Sciatic nerve (tissue), 2 donors: Measurements from ENCODE around the gene FLII. TPM values are rescaled to one million over a fixed set of nuclear protein-coding genes. Genes with fewer than 3 reads are reported as not detected.
A peak's percentile ranks its signal among the peaks of the same experiment; 100 is the strongest.

Experiments used
- ATAC-seq: fragments of 200-7000 bp; cut with Tn5 transposase; one replicate; pipeline ENCODE4 v1.9.1; 2020; ENCODE audit warnings: mild to moderate bottlenecking, moderate library complexity
- DNase-seq: peaks from one replicate; pipeline ENCODE4 v3.0.0-alpha.2; 2020; ENCODE audit warnings: low spot score
- intact Hi-C: fragments of 100-400 bp; cut with DNase I; formaldehyde crosslinking; loops from one replicate; pipeline ENCODE4 v1.14.2; 2022
- total RNA-seq: library from RNA; stranded (reverse); fragmentation: NEBNext Ultra II Directional; extraction: Animal tissue kit (Norgen Biotek cat#: 25700); gene quantifications from one replicate; pipeline ENCODE4 v1.2.1, GENCODE V29; 2021
- donor health status: DM: no; HTN: no; CAD: no.
- donor health status: DM: no; HTN: no; CAD: no.

Gene FLII
- total RNA-seq, 1 donor from 2014 or later = 244 TPM

DNA sequence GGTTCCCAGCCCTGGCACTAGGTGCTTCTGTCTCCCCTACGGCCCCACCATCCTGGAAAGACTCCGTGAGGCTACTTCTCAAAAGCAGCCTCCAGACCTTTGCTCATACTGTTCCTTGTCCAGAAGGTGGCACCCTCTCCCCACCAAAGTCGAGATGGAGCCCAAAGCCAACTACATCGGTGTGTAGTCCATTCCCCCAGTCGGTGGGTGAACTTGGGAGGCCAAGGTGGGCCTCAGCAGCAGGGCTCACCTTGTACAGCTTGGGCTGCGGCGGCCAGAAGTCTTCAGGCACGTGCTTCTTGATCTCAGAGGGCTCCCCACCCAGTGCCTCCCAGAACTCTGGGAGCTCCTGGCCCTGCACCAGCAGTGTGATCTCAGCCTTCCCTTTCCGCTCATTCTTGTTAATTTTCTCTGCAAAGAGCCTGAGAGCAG, 10.2 kb downstream of the FLII start:
- intact Hi-C loops = no loop called here
- DNase-seq (peak; percentile 77), ATAC-seq (peak; percentile 72)

DNA sequence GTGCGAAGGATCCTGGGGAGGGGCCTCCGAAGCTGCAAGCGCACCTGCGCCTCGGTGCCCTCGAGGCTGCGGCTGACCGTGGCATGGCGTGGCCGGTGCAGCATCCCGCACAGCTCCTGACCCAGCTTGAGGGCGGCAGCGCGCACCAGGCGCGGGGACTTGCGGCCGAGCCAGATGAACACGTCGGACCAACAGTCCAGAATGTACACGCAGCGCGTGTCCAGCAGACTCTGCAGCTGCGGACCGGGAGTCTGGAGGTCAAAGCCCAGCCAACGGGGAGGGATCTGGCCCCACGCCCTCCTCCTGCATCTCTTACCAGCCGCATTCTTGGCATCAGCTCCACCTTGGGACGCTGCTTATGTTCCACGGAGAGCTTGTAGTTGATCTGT, 10.9 kb downstream of the FLII start:
- DNase-seq = no peak
- ATAC-seq = peak; percentile 44
- intact Hi-C loops = no loop called here

DNA sequence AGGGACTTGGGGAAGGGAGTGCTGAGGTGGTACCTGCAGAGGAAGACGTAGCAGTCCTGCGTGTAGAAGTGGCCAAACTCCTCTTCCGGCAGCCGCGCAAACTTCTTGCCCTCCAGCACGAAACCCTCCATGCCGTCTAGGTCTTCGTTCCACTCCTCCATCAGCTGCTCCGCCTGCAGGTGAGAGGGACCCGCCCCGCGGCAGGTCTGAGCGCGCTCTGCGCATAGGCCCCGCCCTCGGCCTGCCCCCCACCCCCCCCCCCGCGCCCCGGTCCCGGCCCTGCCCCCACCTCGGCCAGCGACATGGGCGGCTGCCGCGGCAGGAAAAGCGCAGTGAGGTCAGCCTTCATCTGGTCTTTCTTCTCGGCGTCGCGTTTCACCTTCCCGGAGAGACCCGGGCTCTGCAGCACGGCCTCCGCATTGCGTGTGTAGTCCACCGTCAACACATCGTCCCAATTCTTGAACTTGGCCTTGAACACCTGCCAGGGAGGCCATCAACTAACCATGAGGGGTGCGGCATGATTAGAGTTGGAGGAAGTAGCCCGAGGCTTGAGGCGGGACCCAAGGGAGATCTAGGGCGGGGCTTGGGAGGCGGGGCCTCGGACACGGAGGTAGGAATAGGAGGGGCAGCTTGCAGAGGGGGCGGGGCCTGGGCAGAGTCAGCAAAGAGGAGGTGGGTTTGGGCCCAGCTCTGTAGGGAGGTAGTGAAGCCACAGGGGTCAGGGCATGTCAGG, 11.5 kb downstream of the FLII start:
- DNase-seq (peak; percentile 83), ATAC-seq (peak; percentile 46)
- intact Hi-C loops = no loop called here

DNA sequence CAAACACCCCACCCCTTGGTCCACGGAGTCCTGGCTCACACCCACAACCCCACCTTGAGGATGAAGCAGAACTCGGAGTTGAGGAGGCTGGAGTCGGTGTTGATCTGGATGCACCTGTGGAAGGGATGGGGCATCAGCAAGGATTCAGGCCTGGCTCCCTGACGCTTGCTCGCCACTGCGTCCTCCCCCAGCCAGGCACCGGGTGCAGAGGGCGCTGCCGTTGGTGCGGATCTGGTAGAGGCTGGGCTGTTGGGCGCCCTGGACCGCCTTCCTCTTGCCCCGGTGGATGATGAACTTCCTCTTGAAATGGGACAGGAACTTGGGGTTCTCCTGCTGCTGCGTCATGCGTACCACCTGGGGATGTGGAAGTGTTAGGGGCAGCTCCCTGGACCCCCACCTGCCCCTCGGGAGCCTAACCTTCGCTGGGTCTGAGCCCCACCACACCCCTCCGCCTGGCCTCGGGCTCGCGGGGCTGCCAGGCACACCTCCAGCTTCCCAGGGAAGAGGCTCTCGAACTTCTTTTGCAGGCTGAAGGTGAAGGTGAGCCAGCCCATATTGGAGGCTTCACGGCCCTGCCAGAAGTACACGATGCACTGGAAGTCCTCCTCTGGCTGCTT, 12.3 kb downstream of the FLII start:
- intact Hi-C loops = no loop called here
- DNase-seq (no peak), ATAC-seq (no peak)

DNA sequence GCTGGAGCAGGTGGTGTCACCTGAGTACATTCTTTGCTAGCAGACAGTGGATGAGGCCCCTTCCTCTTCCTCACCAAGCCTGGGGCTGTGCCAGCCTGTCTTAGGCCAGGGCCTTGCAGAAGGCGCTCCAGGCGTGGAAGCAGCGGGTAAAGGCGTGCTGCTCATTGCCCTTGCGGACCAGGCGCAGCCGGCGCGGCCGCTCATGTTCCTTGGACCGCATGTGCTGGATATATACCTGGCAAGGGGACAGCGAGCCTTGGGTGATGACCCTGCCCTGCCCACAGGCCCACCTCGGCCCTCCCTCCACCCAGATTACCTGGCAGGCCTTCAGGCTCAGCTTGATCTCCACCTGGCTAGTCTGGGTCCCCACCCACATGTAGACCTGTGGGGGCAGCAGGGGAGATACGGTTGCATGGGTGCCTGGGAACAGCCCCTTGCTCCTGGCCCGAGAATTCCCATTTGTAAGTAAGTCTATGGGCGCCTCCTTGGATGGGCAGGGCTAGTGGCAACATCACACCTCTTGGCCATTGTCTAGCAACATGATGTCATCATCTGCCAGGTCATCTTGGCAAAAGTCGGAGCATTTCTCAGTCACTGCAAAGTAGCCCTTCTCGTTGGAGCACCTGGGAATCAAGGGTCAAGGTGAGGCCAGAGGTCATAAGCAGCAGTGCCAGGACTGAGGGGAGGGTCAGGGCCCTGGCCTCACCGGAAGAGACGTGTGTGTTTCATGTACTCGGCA, 13.3 kb downstream of the FLII start:
- DNase-seq (no peak), ATAC-seq (no peak)
- intact Hi-C loops = no loop called here

DNA sequence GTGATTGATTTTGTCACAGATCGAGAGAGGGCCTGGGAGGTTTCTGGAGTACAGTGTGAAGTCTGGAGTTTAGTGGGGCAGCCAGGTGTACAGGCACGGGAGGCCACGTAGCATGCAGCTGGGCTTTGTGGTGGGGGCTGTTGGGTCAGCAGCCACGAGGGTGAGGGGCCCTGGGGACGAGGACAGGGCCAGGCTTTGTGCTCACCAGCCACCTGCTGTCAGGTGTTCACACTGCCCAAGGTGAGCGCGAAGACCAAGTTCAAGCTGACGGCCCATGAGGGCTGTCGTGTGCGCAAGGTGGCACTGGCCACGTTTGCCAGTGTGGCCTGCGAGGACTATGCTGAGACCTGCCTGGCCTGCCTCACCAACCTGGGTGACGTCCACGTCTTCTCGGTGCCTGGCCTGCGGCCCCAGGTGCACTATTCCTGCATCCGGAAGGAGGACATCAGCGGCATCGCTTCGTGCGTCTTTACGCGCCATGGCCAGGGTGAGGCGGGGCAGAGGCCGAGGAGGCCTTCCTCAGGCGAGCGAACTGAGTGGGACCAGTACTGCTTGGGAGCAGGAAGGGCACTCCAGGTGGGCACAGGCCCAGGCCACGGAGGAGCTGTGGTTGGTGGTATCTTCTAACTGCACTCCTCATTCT, 17.2 kb downstream of the FLII start:
- no peak for DNase-seq
- no peak for ATAC-seq
- intact Hi-C loops = no loop called here

DNA sequence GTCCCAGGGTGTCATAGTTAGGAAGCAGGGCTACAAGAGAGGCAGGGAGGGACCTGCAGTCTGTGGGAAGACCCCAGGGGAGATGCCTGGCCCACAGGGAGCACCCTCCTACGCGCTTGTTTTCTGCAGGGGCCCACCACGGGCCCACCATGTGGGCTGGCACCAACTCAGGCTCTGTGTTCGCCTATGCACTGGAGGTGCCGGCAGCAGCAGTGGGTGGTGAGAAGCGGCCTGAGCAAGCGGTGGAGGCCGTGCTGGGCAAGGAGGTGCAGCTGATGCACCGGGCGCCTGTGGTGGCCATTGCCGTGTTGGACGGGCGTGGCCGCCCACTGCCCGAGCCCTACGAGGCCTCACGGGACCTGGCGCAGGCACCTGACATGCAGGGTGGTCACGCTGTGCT, 18.1 kb downstream of the FLII start:
- DNase-seq (no peak), ATAC-seq (no peak)
- intact Hi-C loops = no loop called here

DNA sequence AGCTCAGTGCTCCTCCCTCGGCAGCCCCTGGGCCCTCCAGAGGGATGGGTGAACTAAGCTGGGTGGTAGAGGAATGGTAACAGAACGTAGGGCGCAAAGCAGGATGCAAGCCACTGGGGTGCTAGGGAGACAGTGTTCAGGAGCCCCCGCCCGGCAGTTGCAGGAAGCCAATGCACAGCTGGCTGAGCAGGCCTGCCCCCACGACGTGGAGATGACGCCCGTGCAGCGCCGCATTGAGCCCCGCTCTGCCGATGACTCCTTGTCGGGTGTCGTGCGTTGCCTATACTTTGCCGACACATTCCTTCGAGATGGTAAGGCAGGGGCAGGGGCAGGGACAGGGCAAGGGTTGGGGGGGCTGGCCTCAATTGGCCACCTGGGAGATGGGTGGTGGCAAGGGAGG, 20.2 kb downstream of the FLII start:
- DNase-seq = no peak
- no peak for ATAC-seq
- intact Hi-C loops = no loop called here

DNA sequence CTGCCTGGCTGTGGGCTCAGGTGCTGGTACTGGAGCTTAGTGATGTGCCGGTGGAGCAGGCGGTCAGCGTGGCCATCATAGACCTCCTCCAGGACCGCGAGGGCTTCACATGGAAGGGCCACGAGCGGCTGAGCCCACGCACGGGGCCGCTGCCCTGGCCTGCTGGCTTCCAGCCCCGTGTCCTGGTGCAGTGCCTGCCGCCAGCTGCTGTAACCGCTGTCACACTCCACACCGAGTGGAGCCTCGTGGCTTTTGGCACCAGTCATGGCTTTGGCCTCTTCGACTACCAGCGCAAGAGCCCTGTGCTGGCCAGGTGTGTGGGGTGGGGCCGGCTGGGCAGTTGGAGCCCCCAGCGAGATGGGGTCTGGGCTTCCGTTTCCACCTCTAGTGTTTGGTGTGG, 21.1 kb downstream of the FLII start:
- intact Hi-C loops = no loop called here
- ATAC-seq (no peak), DNase-seq (no peak)

DNA sequence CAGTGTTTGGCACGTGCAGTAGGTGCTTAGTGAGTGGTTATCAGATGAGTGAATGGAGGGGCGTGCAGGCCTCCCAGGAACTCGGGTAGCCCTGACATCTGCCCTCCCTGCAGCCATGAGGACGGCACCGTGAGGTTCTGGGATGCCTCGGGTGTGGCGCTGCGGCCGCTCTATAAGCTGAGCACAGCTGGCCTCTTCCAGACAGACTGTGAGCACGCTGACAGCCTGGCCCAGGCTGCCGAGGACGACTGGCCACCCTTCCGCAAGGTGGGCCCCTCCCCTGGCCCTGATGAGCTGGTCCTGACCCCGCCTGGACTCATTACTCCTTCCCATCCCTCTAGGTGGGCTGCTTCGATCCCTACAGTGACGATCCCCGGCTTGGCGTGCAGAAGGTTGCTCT, 22.0 kb downstream of the FLII start:
- intact Hi-C loops = no loop called here
- ATAC-seq = no peak
- no peak for DNase-seq

DNA sequence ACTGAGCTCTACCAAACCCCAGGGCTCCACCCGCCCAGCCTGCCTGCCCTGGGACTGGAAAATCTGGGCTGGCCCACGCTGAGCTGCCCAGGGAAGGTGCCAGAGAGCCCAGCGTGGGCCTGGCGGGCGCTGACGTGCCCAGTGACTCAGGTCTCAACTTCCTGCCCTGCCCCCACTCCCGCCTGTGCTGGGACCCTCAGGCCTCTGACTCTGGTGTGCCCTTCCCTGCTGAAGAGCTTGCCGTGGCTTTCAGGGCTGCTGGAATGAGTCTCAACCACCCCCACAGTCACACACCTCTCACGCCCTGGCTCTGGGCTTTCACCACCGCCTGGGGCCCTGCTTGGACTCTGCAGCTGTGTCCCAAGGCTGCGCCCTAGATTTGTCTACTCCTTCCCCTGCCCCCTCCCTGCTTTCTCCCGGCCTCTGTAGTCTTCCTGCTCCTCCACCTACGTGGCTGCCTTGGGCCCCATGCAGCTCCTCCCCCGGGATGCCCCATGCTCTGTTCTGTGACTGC, 22.7 kb downstream of the FLII start:
- intact Hi-C loops = no loop called here
- DNase-seq (no peak), ATAC-seq (no peak)

DNA sequence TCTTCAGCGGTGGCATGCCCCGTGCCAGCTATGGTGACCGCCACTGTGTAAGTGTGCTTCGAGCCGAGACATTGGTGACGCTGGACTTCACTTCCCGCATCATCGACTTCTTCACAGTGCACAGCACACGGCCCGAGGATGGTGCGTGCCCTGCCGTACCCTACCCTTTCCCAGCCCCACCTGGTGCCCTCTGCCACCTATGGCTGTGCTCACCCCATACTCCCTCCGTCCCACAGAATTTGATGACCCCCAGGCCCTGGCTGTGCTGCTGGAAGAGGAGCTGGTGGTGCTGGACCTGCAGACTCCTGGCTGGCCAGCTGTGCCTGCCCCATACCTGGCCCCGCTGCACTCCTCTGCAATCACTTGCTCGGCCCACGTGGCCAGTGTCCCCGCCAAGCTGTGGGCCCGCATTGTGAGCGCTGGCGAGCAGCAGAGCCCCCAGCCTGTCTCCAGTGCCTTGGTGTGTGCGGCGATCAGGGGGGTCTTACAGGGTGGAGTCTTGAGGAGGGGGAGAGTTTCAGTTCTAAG, 23.6 kb downstream of the FLII start:
- DNase-seq (no peak), ATAC-seq (no peak)
- intact Hi-C loops = no loop called here

DNA sequence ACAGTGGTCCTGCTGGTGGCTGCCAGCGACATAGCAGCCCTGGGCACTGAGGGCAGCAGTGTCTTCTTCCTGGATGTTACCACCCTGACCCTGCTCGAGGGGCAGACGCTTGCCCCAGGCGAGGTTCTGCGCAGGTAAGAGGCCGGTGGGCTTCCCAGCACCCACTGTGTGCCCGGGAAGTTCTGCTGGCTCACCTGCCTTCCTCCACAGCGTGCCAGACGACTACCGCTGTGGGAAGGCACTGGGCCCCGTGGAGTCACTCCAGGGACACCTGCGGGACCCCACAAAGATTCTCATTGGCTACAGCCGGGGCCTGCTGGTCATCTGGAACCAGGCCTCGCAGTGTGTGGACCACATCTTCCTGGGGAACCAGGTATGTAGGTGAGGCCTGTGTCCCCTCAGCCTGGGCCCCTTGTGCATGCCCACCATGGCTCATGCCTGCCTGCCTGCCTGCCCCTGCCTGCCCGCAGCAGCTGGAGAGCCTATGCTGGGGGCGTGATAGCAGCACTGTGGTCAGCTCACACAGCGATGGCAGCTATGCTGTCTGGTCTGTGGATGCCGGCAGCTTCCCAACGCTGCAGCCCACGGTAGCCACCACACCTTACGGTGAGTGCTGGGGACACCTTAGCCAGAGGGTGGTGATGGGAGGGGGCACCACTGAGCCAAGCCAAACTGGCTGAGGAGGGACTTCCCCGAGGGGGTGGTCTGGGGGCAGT, 24.6 kb downstream of the FLII start:
- DNase-seq = no peak
- ATAC-seq = no peak
- intact Hi-C loops = no loop called here

DNA sequence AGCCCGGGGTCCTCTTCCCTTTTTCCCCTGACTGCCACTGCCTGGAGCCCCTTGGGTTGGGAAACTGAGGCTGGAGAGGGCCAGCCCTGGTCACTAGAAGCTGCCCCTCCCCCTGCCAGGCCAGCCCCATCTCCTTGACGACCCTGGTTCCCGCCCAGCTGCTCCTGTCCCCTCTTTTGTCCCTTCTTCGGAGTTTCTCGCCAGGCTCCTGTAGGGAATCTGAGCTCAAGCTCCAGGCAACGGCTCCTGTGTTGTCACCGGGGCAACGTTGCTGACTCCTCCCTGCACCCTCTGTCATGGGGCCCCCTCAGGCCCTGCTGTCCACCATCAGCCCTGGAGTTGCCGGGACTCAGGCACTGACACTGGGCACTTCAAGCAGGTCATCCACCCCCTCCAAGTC, 27.4 kb downstream of the FLII start:
- DNase-seq (no peak), ATAC-seq (no peak)
- intact Hi-C loops = no loop called here

DNA sequence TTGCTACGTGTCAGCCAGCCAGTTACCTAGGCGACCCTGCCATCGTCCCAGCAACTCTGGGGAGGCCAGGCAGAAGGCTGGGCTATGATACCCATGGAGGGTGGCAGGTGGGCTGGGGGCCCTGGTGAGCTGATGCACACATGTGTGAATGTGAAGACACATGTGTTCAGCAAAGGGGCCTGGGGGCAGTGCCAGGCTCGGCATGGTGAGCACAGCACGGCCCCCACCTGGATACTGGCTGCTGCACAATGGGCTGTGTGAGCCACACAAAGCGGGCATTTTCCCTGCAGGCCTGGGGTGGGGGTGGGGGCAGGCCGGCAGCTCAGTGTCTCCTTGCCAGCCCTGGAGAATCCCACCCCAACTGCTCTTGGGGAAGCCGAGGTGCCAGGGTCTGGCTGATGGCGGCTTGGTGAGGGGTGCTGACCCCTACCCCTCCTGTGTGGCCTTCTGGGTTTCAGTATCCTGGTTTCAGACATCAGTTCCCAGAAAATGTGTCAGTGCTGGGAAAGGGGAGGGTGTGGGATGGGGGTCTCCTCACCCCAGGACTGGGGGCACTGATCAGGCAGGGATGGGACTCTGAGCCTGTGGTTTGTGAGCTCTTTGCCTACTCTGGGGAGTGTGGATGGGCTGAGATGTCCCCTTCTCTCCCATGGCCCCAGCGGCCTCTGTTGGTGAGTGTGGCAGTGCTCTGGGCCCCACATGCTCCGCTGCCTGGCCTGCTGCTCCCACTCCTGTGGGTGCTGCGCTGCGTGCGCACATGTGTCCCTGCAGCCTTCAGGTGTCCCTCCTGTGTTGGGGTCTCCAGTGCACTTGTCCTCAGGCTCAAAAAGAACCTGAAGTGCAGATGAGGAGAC, 28.0 kb downstream of the FLII start:
- ATAC-seq (no peak), DNase-seq (no peak)
- intact Hi-C loops = no loop called here

DNA sequence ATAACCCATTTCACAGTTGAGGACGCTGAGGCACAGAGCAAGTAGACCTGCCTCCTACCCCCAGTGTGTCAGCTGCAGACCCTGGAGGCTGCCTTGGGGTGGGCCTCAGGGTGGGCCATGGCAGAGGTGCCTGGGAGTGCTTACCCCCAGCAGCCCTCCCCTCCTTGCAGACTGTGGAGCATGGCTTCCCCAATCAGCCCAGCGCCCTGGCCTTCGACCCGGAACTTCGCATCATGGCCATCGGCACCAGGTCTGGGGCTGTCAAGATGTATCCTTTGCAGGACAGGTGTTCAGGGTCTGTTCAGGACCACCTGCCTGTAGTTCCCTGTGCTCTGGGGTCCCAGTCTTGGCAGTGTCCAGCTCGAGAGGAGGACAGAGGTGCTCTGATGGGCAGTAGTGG, 28.8 kb downstream of the FLII start:
- ATAC-seq (no peak), DNase-seq (no peak)
- intact Hi-C loops = no loop called here

DNA sequence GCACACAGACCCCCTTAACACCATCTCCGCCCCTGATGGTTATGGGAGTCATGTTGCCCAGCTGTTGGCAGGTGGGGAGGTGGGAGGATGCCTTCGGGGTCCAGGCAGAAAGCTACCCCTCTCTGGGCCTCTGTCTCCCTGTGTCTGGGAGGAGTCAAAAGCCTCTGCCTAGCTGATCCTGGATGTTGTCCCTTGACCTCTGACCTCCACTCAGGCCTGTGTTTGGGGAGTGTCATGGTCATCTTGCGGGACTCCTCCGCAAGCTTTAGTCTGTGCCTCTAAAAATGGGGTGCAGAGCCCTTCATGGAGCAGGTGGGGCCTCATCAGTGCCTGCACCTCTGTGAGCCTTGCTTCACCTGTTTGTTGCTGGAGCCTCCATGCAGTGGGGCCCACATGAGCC, 29.3 kb downstream of the FLII start:
- no peak for ATAC-seq
- no peak for DNase-seq
- intact Hi-C loops = no loop called here

DNA sequence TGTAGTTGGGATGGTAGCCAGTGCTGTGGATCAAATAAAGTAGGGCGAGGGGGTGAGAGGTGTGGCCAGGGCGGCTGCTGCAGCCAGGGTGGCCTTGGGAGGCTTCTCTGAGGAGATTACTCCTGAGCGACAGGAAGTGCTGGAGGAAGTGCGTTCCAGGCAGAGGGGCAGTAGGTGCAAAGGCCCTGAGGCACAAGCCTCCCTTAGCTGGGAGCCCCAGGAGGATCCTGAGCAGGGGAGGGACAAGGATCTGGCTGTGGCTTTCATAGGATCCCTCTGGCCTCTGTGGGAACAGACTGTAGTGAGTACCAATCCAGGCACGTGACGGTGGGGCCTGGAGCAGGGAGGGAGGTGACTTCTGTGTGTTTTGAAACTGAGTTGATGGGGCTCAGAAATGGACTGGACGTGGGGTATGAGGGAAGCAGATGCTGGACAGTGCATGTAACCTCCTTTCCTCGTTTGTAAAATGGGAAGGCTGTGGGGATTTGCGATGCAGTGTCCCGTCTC, 30.3 kb downstream of the FLII start:
- no peak for DNase-seq
- intact Hi-C loops = no loop called here
- no peak for ATAC-seq
